ENCODE measurements around the gene TMEM179.
"Not testable (repeated sequence)": the region's sequence is repeated elsewhere in the genome, so short reads cannot be mapped to it uniquely, and the experiment has no call there.

TMEM179 gene

GRCh38 chr14:104637546-104638003 is 33.0 kb upstream of the TMEM179 start:
- no peak for DNase-seq (ENCODE audit: low spot score)

DNA sequence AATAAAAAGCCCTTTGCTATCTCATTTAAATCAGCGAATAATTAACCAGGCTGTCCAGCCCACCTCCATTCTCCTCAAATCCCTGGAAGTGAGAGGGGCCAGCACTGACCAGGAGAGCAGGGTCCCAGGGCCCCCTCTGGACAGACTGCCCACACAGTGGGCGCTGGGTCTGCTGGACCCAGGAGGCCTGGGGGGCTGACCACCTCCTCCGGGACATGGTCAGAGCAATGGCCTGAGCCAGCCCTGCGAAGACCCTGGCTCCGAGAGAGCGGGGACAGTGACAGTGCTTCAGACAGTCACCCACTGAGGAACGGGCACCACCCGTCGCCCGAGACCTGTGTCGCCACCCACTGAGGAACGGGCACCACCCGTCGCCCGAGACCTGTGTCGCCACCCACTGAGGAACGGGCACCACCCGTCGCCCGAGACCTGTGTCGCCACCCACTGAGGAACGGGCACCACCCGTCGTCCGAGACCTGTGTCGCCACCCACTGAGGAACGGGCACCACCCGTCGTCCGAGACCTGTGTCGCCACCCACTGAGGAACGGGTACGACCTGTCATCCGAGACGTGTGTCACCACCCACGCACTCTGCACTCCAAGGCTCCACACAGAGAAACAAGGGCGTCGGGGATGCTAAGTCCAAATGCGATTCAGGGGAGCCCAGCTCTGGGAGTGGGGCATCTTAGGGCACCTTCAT is 32.4 kb upstream of the TMEM179 start:
- not testable (repeated sequence) for DNase-seq (ENCODE audit: low spot score)

DNA sequence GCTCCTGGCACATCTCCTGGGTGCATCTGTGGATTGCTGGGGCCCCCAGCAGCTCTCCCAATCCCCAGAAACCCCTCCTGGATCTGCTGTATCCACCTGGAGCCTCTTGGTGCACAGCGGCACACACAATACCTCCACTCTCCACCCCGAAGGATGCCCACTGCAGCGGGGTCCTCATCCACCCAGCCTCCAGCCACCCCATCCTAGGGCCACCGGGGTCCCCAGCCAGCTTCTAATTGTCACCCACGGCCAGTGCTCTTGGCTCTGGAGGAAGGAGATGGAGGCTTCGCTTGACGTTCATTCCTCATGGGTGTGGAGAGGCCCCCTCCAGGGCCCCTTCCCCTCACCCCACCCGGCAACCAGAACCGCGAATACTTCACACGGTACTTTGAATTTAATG is 31.6 kb upstream of the TMEM179 start:
- no peak for DNase-seq (ENCODE audit: low spot score)

DNA sequence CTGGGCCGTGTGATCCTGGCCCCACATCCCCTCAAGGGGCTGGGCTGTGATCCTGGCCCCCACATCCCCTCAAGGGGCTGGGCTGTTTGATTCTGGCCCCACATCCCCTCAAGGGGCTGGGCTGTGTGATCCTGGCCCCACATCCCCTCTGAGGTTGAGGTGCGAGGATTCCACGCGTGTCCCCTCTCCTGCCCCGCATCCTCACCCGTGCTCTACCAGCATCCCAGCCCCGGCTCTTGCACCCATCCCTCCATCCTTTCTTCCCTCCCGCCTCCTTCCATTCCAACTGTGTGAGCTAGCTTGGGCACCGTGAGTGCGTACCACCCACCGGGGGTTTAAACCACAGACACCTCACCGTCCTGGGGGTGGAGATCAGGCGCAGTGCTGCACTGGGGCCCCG is 31.1 kb upstream of the TMEM179 start:
- DNase-seq (ENCODE audit: low spot score) = no peak

DNA sequence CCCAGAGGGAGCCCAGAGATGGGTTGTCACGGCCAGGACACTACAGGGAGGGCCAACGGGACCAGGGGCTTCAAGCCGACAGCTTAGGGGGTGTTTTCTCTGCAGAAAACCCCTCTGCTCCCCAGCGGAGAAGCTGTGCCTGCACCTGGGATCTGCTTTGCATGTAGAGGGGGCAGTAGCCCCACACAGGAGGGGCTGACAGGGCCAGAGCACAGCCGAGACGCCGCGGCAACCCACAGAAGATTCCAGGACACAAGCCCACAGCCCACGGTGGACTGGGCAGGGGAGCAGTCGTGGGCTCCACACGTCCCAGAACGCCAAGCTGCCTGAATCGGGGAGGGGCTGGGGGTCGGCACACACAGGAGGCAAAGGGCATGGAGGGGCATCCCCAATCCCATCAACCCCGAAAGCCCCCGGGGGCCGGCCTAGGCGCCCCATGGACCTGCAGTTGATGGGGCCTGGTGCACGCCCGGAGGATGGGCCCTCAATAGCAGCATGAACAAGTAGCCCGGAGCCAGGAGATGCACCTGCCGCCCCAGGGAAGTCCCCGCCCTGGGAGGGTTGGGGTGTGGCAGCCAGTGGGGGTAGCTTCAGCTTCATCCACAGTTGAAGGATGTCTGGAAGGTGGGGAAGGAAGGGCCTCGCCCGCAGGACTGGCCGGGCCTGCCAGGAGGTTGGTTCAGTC is 30.5 kb upstream of the TMEM179 start:
- no peak for DNase-seq (ENCODE audit: low spot score)

DNA sequence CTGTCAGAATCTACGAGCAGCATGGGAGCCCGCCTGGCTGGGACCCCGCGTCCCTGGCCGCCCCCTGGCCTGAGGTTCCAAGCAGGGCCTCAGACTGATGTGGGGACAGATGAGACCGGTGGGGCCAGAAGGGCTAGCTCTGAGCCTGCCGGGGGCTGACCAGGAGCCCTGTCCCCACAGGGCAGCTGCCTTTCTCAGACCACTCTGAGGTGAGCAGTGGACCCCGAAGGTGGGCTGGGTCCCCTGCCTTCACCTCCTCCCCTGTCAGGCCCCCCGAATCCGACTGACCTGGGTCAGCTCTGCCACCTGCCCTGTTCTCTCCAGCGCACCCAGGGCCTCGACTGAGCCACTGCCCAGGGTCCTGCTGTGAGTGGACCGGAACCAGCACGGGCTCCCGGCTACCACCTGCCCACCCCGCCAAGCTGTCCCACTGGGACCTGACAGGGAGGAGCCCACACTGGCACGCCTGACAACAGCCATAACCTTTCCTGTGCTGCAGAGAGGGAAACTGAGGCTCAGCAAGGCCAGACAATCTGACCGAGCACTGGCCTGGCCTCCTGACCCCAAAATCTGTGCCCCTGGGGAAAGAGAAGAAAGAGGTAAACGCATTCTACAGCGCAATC is 29.7 kb upstream of the TMEM179 start:
- no peak for DNase-seq (ENCODE audit: low spot score)

GRCh38 chr14:104633276-104634137 is 28.9 kb upstream of the TMEM179 start:
- no peak for DNase-seq (ENCODE audit: low spot score)

DNA sequence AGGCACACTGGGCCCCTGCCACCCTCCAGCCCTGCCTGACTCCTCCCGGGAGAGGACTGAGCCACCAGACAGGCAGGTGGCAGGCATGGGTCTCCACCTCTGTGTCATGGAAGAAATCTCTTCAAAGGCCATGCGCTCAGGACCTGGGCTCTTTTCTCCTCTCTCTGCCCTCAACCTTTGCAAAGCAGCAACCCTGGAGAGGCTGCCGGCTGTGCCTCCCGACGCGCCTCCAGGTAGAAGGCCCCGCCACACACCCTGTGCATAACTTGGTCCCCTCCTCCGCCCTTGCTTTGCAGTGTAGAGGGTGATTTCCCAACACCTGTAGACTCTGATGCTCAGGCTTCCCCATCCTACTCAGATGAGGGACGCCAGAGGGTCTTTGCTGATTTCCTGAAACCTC is 28.2 kb upstream of the TMEM179 start:
- no peak for DNase-seq (ENCODE audit: low spot score)

DNA sequence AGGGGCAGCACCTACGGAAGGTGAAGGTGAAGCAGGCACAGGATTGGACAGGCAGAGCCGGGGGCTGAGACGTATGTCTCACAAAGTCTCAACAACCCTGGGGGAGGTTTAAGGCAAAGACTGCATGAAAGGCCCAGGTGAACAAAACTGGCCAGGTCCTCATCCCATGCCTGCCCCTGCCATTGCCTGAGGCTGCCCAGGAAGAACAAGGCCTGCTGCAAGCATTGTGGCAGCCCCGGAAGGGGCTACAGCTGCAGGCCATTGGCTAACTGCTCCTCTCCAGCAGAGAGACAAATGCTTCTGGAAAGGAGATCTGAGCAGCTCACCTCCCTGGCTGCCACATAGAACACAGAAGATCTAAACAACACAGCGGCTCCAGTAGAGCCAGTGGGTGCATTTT is 20.4 kb upstream of the TMEM179 start:
- DNase-seq (ENCODE audit: low spot score) = no peak

DNA sequence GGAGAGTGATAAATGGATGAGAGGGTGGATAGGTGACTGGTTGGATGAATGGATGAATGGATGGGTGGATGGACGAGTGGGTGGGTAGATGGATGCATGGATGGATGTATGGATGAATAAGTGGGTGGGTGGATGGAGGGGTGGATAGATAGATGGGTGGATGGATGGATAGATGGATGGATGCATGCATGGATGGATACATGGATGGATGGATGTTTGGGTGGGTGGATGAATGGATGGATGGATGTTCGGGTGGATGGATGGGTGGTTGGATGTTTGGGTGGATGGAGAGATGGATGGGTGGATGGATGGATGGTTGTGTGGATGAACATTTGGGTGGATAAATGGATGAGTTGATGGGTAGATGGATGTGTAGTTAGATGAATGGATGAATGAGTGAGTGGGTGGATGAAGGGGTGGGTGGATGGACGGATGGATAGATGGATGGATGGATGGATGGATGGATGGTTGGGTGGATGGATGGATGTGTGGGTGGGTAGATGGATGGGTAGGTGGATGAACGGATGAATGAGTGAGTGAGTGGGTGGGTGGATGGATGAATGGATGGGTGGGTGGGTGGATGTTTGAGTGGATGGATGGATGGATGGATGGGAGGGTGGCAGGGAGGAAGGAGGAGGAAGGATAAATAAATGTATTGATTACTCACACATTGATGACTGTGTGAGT is 9.7 kb upstream of the TMEM179 start:
- DNase-seq (ENCODE audit: low spot score) = no peak

DNA sequence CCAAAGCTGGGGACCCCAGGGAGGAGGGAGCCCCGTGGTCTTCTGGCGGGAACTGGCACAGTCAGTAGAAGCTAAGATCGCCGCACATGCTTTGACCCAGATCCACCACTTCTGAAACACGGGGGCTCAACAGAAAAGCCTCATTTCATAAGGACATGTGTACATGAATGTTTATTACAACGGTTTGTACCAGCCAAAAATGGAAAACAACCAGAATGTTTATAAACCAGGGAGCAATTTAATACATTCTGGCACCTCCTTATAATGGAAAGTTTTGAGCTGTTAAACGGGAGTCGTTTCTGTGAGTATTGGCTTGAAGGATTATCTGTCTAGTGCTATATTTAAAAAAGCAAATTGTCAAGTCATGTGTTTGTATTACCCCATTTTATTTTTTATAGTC is 7.3 kb upstream of the TMEM179 start:
- DNase-seq (ENCODE audit: low spot score) = no peak

DNA sequence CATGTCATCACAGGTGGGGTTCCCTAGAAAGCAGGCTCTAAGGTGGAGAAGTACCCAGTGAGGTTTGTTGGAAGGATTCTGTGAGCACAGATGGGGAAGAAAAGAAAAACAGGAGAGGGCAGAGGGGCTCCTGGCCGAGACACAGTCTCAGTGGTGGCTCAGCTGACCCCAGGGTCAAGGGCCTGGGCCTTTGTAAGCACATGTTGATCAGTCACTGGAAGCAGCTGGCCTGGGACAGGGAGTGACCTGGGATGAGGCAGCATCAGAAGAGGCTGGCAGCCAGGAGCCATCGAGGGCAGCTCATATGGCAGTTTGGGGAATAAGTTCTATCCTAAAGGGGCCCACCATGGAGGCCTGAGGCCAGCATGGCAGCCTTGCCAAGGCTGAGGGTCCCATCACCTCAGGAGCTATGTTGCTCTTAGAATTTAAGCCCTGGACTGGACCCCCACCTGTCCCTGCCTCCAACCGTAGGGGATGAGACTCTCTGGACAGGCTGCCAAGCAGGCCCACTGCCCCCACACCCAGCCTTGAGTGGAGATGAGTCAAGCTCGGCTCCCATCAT is 6.3 kb upstream of the TMEM179 start:
- no peak for DNase-seq (ENCODE audit: low spot score)

- DNase-seq (ENCODE audit: low spot score) = no peak
Measured at GRCh38 chr14:104609666-104610065, 5.1 kb upstream of the TMEM179 start.

DNA sequence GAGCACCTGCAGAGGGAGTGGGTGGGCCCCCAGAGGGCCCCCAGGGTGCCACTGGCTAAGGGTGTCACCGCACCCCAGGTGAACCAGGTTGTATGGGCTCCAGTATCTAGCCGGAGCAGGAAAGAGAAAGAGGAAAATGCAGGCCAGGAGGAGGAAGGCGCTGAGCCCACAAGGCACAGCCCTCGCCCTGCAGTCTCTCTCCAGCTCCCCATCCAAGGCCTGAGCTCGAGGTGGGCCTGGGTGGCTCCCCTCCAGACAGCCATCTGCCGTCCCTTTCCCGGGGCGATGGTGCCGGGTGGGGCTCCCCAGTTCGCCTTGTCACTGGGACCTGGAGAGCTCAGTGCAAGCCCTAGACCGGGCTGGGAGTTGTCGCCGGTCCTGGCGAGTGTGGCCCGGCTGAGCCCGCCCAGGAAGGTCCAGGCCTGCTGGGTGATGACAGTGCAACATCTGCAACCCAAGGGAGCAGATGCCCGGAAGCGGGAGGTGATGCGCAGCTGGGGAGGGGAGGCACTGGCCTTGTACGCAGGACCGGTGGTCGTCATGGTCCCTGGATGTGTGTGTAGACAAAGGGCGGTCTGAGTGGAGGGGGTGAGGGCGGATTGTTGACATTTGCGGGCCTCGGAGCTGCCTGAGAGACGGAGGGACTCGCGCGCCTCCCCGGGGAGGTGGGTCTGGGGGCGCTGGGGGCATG is 716 bp downstream of the TMEM179 start:
- no peak for DNase-seq (ENCODE audit: low spot score)

DNA sequence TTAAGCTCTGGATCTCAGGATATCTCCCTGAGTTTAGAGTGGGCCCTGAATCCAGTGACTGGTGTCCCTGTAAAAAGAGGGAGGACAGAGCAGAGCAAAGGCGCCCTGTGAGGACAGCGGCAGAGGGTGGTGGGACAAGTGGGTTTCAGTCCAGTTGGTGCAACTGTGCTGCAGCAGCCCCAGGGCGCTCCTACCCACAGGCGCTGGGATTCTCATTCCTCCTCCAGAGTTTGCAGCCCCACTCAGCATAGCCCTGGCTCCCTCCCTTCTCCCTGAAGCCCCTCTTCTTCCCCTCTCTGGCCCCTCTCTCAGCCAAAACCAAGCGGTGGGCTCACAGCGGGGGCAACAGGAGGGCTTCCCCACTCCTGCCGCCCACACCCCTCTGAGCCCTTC is 1.6 kb downstream of the TMEM179 start:
- DNase-seq (ENCODE audit: low spot score) = no peak

GRCh38 chr14:104602315-104602932 is 2.1 kb downstream of the TMEM179 start:
- DNase-seq (ENCODE audit: low spot score) = no peak

- DNase-seq (ENCODE audit: low spot score) = no peak
Measured at GRCh38 chr14:104601786-104602185, 2.8 kb downstream of the TMEM179 start.

GRCh38 chr14:104600805-104601204 is 3.8 kb downstream of the TMEM179 start:
- no peak for DNase-seq (ENCODE audit: low spot score)

- no peak for DNase-seq (ENCODE audit: low spot score)
Measured at GRCh38 chr14:104600141-104600643, 4.4 kb downstream of the TMEM179 start.

GRCh38 chr14:104599446-104599845 is 5.1 kb downstream of the TMEM179 start:
- DNase-seq (ENCODE audit: low spot score) = no peak

Measured in LoVo (cell line).